Measurements from ENCODE around the gene CALCOCO1. TPM values are rescaled to one million over a fixed set of nuclear protein-coding genes. Genes with fewer than 3 reads are reported as not detected.

The CALCOCO1 gene
- total and polyA plus RNA-seq, 2 of the 8 experiments (the other 6 are each of a cell fraction or from before 2014, with no cell fraction given) = 20.3 to 39.3 TPM

- H3K4me2 ChIP-seq (ENCODE audit: insufficient read depth in 1 of 2, low read depth in 2 of 2, low read length in 2 of 2) = no peak overlapping the region
- CTCF ChIA-PET (ENCODE audit: partially characterized antibody) = interaction anchor here (0.8 to 6.1 kb wide), 6 partner anchors 10 to 72 kb away, joined by 3 to 46 read pairs (median 4); no protein-coding TSS in a partner anchor
- H3K4me3 ChIP-seq (ENCODE audit: extremely low read depth in 1 of 4, insufficient read depth in 2 of 4, low read depth in 3 of 4, low read length in 4 of 4) = no peak overlapping the region
- no peak overlapping the region for H3K18ac ChIP-seq (ENCODE audit: extremely low read depth, low read length)
- no peaks in the 10 kb centered on the region for H3K23me2 ChIP-seq (ENCODE audit: low read depth, low read length)
- no peaks in the 10 kb centered on the region for H3K27me3 ChIP-seq (replicated peaks in 1 of 4; ENCODE audit: control insufficient read depth in 3 of 4, extremely low read depth in 1 of 4, insufficient read depth in 3 of 4, low read length in 3 of 4)
- FAIRE-seq = no peak
- H4K91ac ChIP-seq (replicated peaks; ENCODE audit: insufficient read length, low read length) = no peak overlapping the region
- H2BK20ac ChIP-seq (ENCODE audit: low read length) = no peak overlapping the region
- H3K36me3 ChIP-seq (ENCODE audit: control insufficient read depth in 2 of 4, insufficient read depth in 4 of 4, low read length in 3 of 4) = no peaks in the 10 kb centered on the region
- no peaks in the 10 kb centered on the region for H4K20me1 ChIP-seq (replicated peaks in 1 of 2; ENCODE audit: control insufficient read depth in 1 of 2, insufficient read depth in 2 of 2, low read length in 2 of 2)
- DNase-seq (ENCODE audit: low read depth in 1 of 2, low spot score in 2 of 2) = no peak
- H2BK15ac ChIP-seq (ENCODE audit: low read length) = no peak overlapping the region
- H3K4ac ChIP-seq (replicated peaks; ENCODE audit: insufficient read length, low read depth, low read length) = no peak overlapping the region
- no peak overlapping the region for H2BK5ac ChIP-seq (ENCODE audit: low read depth, low read length)
- no peak overlapping the region for H3K9ac ChIP-seq (replicated peaks in 1 of 4; ENCODE audit: extremely low read depth in 1 of 4, low read depth in 3 of 4, low read length in 3 of 4)
- H3K79me2 ChIP-seq (ENCODE audit: control insufficient read depth in 1 of 2, insufficient read depth in 2 of 2, low read length in 2 of 2) = no peaks in the 10 kb centered on the region
- H2AK5ac ChIP-seq (ENCODE audit: low read depth, low read length) = no peak overlapping the region
- no peaks in the 10 kb centered on the region for H3K79me1 ChIP-seq (ENCODE audit: low read depth, low read length)
- 88% methylated on average over 4 of the region's 4 CpGs; no CpG with 5 or more reads in 1 of the 2 experiments for WGBS, 2 experiments (ENCODE audit: extremely low coverage in 1 of 2, insufficient coverage in 1 of 2, insufficient read length in 1 of 2, insufficient replicate concordance in 2 of 2, low coverage in 1 of 2, low lambda C conversion rate in 2 of 2, missing lambda C conversion rate in 1 of 2)
- H3K56ac ChIP-seq (replicated peaks; ENCODE audit: insufficient read length, low read depth, low read length) = no peak overlapping the region
- no peaks in the 10 kb centered on the region for H3K9me3 ChIP-seq (ENCODE audit: insufficient read depth in 2 of 2, low read depth in 1 of 2, low read length in 1 of 2)
- no peak overlapping the region for H2BK120ac ChIP-seq (replicated peaks; ENCODE audit: low read depth, low read length)
- H4K8ac ChIP-seq (ENCODE audit: extremely low read depth, insufficient read depth, low read length) = no peak overlapping the region
- TF ChIP-seq SP2 (IDR thresholded peaks at IDR 0.05; ENCODE audit: low read length) (no peak), ATF3 (IDR thresholded peaks at IDR 0.05; ENCODE audit: insufficient read depth, low read depth, low read length) (no peak), EP300 (IDR thresholded peaks at IDR 0.05; ENCODE audit: borderline replicate concordance in 1 of 2, low read depth in 2 of 2, low read length in 2 of 2) (no peak)
- no peak overlapping the region for H3K27ac ChIP-seq (ENCODE audit: low read depth, low read length)
- peaks cover 0 to 3% (median 0%) of the 10 kb centered on the region in 4 experiments; a peak in 1 of 7 replicates for H3K4me1 ChIP-seq (replicated peaks in 1 of 4; ENCODE audit: control insufficient read depth in 3 of 4, insufficient read depth in 4 of 4, low read length in 3 of 4)
- POLR2A ChIA-PET (ENCODE audit: partially characterized antibody) = interaction anchor here (11.9 kb wide), 1 partner anchor 10 kb away, joined by 109 read pairs; the partner anchor contains the start of gene ATP5MC2
- H2AFZ ChIP-seq (ENCODE audit: low read length) = no peak overlapping the region
- H4K5ac ChIP-seq (ENCODE audit: insufficient read length, low read depth, low read length) = no peak overlapping the region
- peak overlapping the region; percentile 14; the same call in 1 of the 2 replicates for H2BK12ac ChIP-seq (ENCODE audit: low read depth, low read length)
- H3K23ac ChIP-seq (ENCODE audit: insufficient read length) = no peak overlapping the region
- no peak overlapping the region for H3K14ac ChIP-seq (ENCODE audit: insufficient read length)
Observed at GRCh38 chr12:53688134-53688533, 39.1 kb downstream of the CALCOCO1 start.
